ENCODE data around the gene IRF2.
"Not testable (repeated sequence)": the region's sequence is repeated elsewhere in the genome, so short reads cannot be mapped to it uniquely, and the experiment has no call there.

Gene IRF2

DNA sequence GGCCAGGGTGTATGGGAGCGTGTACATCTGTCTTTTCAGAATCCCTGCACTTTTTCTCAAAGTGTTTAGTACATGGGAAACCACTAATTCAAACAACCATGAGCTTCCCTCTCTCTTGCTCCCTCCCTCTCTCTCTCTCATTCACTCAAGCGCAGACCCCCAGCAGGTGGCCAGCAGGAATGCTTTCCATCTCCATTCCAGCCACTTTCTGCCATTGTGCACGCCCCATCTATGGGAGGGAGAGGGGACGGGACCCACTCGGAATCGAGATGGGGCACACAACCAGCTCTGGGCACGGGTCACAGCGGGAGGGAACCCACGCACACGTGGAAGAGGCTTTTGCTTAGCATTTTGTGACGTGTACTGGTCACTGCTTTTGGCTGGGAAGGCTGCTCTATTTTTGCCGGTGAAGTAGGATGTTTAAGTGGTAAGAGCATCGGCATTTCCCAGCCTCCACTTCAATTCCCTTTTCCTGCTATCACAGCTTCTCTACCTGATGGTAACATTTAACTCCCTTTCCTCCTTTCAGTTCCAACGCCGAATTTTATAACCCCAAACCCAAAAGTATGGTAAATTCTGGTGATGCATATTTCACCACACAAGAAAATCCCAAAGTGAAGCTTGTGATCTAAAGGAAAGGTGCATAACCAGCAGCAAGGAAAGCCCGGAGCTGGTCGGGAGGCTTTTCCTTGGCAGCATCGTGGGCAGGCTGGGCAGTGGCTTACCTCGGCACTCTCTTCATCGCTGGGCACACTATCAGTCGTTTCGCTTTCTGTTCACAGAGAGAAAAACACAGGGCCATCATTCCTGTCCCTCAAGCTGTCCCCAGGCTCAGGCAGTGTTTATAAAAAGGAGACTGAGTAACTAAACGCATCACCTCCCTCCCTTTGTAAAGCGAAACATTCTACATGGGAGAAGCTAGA lies 84.1 kb downstream of the IRF2 start:
- DNase-seq (ENCODE audit: low spot score) = no peak

DNA sequence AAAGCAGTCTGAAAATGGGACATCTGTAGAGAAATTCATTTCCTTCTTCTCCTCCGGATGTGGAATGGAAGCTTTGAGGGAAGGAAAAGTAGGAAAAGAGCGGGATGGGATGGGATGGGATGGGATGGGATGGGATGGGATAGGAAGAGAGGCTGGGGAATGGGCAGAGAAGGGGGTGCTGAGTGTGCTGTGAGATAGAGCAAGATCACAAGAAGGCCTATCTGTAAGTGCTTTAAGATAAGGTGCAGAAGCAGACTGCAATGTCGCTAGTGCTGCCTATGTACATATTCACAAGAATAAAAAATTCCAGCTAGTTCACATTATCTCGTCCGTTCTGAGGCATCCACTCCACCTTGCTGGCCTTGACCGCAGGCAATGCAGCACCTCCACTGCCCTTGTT lies 86.2 kb downstream of the IRF2 start:
- no peak for DNase-seq (ENCODE audit: low spot score)

DNA sequence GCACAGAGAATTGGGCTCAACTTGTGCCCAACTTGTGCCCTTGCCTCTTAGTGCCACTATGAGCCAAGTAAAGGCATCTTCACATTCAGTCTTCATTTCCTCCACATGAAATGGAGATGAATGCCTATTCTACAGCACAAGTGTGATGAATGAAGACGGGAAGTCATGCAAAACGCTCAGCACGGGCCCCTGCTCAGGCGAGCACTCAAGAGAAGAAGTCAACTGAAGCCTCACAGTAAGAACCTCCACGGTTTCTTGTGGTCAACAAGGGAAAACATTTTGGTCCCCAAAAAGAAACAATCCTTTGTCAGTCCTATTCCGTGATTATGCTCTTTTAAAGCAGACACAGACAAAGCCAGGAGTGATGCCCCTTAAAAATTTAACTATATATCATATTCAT lies 87.0 kb downstream of the IRF2 start:
- no peak for DNase-seq (ENCODE audit: low spot score)

DNA sequence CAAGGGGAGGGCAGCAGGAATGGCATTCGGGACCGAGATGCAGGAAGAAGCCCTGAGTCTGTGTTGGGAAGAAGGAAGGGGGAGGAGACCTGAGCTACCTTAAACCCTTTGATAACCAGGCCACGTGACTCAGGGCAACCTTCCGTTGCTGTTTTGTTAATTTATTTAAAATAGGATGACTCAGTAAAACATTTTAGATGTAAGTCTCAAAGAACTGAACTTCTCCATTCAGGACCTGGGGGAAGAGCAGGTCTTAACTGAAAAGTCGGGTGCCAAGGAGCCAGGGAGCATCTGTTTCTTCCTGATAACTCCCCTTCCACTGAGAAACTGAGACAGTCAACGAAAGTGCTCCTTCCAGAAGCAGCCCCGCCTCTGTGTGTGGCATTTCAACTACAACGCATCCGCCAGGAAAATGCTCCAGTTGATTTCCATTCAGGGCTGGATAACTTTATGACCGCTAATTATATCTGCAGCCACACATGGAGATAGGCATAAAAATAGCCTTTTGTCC lies 88.0 kb downstream of the IRF2 start:
- DNase-seq (ENCODE audit: low spot score) = peak; percentile 70

DNA sequence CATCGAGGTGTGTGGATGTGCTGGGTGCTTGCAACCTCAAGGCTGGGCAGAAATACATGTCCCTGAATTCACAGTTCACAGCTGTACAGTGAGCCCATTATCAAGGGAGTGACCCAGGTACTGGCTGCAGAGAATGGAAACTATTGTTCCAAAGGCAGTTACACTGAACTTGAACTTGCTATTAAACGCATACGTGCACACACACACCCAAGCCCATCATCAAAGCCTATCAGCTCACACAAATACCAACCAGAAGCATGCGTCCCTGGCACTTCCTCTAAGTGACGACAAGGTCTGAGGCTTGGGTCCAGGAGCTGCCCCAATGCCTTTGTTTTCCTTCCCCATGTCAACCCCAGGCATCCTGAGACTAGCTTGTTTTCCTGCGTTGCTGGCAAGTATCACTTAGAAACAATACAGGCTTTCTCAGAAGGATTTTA lies 88.6 kb downstream of the IRF2 start:
- DNase-seq (ENCODE audit: low spot score) = no peak

DNA sequence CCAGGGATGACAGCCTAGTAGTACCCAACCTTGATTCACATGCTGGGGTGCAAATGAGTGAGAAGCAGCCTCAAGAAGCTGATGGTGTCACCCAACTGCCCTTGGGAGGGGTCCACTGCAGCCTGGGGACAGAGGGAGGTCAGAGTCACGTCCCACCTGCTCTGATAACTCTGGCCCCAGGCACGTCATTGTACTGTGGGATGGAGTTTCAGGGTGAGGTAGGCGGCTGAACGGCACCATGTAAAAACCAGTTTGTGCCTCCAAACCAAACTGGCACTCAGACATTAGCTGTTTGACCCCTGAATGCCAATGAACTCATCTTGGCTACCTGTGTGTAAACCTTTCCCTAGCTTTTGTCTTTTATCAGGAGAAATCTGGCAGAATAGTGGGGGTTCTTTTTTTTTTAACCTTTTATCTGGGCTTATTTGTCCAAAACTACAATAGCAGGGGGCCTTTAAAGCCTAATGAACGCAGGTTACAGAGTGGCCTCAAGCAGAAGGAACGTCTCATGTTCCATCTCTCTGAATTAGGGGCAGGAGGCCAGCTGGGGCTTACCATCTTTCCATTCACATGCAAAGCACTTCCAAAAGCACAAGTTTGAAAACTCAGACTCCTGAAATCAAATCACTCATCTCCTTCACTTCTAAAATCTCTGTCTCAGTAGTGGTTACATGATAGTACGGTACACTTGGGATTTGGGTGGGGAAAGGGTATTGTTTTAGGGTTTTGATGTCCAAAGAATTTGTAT lies 89.4 kb downstream of the IRF2 start:
- no peak for DNase-seq (ENCODE audit: low spot score)

DNA sequence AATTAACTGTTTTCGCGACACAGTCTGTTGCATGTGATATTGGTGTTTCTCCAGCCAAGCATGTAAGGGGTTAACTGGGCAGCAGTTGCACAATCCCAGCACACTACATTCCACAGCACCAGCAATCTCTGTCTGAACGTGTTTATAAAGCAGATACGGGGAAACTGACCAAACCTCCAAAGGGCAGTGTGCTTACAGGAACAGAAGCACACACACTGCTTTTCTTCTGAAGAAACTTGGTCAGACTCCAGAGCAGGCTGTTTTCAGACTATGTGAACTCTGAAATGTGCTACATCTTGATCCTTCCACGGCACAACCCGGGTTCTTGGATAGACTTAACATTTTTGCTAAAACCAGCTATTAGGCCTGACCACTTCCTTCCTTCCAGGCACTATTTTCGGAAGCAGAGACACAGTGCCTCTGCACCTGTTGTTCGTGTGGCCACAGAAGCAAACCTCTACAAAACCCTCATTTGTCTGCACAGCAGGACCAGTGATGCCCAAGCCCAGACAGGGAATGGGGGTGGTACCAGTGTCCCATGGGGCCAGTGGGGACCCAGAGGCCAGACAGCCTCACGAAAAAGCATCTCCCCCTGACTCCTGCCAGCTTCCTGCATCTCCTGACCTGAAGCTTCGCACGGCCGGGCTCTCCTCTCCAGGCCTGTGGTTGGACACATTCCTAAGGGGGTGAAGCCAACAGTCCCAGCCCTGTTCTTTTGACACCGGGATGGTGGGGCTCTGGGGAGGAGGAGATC lies 90.1 kb downstream of the IRF2 start:
- no peak for DNase-seq (ENCODE audit: low spot score)

DNA sequence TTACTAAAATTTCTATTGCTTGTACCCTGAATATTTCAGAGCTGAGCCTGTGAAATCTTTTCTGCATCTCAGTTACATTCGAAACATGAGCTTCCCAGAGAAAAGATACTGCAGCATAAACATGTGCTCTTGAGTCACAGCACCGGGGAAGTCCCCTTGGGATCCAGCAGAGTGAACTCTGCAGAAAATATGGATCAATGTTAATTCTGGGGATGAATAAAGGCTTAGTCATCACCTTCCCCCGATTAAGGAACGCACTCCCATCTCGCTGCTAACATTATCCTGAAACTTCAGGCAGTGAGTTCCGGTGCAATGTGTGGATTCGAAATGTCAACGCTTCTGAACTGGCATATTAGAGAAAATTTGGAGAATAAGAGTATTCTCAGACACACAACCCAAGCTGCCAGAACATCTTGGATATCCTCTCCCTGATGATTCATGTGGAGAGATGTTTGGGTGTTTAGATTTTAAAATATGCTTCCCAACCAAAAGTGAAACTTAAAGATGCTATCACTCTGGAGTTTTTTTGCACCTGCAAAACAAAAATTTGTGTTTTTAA lies 90.8 kb downstream of the IRF2 start:
- no peak for DNase-seq (ENCODE audit: low spot score)

DNA sequence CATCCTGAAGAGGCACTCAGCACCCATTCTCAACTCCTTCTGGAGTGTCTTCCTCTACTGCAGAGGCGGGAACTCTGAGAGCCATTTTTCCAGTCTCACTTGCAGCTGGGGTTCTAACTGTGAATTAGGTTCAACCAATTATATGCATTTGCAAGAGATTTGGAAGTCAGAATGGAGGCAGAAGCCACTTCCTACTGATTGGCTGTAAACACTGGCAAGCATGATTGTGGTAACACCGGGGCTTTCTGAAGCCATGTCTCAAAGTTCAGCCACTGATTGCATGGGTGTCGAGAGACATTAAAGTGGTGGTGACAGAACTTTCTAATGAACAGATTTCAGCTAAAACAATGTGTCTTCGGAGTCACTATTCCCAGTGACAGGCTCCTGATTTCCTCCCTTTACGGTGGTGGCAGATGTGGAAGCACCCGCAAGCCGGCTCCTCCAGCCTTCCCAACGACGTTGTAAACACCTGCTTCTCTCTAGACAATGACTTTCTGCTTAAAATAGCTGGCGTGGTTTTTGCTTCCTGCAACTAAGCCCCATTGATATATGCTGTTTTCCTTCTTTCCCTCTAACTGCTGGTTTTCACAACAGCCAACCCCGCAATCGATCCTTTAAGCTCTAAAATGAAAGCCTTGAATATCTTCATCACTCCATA lies 92.0 kb downstream of the IRF2 start:
- no peak for DNase-seq (ENCODE audit: low spot score)

DNA sequence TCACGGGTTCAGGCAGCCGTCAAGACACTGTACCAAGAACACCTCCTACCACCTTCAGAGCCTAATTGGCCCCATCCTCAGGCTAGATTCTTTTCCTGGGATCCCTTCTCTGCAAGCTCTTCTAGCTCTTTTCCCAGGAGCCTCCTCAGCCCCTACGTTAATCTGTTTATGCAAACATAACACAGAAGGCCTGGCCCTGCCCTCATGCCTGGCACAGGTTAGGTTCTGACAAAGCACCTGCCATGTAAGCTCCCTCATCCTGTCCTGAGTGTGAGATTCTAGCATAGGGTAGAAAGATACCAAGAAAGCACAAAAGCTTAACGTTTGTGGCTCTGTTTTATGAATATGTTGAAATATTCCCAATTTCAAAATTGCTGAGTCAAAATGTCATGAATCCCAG lies 93.6 kb downstream of the IRF2 start:
- DNase-seq (ENCODE audit: low spot score) = no peak

DNA sequence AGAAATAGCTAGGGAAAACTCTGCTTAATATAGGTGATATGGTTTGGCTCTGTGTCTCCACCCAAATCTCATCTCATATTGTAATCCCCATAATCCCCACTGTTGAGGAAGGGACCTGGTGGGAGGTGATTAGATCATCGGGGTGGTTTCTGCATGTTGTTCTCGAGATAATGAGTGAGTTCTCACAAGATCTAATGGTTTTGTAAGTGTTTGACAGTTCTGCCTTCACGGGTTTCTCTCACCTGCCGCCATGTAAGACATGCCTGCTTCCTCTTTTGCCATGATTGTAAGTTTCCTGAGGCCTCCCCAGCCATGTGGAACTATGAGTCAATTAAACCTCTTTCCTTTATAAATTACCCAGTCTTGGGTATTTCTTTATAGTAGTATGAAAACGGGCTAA lies 94.1 kb downstream of the IRF2 start:
- not testable (repeated sequence) for DNase-seq (ENCODE audit: low spot score)

DNA sequence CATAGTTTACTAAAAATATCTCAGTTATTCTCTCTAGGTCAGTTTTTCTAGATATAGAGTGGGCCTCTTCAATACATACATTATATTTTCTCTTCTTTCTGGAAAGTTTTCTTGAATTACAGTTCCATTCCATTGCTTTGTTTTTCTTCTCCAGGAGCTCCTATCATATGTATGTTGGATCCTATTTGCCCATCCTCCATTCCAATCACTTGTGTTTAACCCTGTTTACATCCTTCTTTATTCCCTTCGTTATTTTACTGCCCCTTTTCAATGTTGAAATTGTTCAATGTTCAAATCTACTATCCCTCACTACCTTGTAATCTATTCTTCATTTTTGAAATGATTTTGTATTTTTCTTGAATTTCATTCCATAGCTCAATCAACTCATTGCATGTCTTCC lies 97.4 kb downstream of the IRF2 start:
- DNase-seq (ENCODE audit: low spot score) = no peak

DNA sequence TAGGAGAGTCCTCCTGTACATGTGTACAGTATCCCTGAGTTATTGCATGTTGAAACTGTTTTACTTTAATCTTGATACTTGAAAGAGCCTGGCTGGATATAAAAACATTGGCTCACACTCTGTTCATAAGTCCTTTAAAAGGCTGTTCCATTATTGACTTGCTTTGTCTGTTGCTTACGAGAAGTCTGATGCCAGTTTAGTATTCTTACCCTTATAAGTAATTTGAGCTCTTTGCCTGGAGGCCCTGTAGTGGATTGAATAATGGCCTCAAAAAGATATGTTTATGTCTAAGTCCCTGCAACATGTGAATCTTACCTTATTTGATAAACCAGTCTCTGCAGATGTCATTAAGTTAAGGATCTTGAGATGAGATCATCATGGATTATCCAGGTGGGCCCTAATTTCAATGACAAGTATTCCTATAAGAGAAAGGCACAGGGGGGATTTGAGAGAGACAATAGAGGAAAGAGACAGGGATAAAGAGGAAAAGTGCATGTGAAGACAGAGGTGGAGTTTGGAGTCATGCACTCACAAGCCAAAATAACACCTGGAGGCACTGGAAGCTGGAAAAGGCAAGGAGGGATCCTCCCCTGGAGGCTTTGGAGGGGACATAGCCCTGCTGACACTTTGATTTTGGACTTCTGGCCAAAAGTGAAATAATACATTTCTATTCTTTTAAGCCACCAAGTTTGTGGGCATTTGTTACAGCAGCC lies 98.1 kb downstream of the IRF2 start:
- DNase-seq (ENCODE audit: low spot score) = no peak

DNA sequence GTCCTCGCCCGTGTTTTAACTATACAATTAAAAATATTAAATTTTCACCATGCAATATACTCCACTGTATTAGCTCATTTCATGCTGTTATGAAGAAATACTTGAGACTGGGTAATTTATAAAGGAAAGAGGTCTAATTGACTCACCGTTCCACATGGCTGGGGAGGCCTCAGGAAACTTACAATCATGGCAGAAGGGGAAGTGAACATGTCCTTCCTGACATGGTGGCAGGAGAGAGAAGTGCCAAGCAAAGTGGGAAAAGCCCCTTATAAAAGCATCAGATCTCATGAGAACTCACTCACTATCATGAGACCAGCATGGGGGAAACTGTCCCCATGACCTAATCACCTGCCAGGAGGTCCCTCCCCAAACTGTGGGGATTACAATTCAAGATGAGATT lies 98.7 kb downstream of the IRF2 start:
- not testable (repeated sequence) for DNase-seq (ENCODE audit: low spot score)

DNA sequence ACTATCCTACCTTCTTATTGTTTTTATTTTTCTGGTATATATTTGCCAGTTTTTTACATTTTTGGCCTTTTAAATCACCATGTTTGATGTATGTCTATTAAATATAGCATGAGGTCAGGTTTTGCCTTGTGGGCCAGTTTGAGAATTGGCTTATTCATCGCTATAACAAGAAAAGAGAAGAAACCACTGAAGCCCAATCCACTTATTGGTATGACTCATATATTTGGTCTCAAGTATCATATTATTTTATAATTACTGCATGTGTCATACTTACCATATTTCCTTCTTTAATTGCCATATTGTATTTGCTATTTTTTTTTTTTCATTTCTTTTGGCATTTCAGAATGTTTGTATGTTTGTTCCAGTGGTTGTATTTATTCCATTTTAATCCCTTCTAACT lies 99.3 kb downstream of the IRF2 start:
- DNase-seq (ENCODE audit: low spot score) = no peak

DNA sequence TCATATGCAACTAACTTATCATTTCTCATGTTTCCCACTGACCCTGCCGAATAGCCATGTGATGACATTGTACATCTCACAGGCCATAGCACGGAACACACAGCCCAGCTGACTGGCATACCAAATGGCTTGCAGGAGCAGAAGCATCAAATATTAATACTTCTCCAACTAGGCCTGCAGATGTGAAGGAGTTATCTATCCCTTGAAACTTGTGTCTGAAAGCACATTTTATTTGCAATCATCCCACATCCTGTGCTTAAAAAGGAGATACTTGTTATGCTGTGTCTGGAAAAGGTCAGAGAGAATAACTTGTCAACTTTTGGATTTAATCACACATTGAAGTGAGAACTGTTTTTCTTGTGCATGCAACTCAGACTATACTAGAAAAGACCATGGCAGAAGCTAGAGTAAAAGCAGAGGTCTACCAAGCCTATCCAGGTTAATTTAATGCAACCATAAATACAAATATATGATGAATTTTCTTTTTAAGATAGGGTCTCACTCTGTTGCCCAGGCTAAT lies 100.4 kb downstream of the IRF2 start:
- DNase-seq (ENCODE audit: low spot score) = no peak

DNA sequence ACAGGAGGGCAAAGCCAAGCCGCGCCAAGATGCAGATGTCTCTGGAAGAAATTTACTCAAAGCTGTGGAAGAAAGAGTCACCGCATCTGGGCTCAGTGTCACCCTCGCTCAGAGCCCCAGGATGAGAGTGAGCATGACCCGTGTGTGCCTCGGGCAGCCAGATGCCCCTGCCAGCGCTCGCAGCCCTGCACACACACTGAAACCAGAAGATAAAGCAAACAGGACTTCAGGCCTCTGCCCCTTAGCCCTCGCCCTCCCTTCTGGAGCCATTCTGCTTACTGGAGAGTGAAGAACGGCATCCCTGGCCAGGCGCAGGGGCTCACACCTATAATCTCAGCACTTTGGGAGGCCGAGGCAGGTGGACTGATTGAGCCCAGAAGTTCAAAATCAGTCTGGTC lies 103.0 kb downstream of the IRF2 start:
- no peak for DNase-seq (ENCODE audit: low spot score)

DNA sequence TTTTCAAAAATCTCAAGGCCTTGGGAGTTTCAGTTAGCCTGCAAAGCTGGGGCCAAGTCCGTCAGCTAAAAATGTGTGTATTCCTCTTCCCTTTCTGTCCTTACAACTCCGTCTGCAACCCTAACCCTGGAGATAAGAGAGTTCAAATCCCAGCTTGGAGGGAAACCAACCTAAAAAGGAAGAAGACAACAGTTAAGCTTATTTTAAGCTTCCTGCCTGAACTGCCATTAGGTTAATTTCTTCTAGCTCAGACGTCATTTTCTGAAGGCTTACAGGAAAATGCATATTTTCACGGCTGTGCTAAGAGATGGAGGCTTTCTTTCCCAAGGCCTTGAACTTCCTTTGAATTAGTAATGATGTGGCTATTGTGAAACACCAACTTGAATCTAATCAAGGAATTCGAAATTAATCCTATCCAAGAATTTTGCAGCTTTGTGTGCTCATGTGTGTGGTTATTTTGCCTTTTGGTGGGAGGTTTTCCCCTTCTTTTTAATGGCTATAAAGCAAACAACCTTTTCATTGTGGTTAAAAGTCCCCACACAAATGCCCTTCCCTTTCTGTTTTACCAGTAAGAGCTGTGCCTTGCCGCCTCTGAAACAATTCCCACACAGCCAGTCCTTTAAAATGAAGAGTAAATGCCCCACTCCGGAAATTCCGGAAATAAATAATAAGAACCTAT lies 103.5 kb downstream of the IRF2 start:
- no peak for DNase-seq (ENCODE audit: low spot score)

DNA sequence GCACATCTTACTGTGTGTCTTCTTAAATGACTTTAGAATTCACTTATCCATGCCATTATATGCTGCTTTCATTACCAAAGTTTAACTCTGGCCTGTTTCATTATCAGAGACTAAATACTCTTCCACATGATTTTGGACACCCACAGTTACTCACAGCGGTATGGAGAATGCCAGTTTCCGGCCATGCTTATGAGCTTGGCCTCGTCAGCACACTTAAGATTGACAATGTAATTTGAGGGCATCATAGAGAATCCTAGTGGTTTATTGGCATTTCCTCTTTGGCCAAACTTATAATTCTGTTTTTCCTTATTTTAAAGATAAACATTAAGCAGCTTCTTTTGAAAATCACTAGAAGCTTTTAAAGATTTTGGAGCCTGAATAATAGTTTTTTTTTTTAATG lies 104.5 kb downstream of the IRF2 start:
- no peak for DNase-seq (ENCODE audit: low spot score)

DNA sequence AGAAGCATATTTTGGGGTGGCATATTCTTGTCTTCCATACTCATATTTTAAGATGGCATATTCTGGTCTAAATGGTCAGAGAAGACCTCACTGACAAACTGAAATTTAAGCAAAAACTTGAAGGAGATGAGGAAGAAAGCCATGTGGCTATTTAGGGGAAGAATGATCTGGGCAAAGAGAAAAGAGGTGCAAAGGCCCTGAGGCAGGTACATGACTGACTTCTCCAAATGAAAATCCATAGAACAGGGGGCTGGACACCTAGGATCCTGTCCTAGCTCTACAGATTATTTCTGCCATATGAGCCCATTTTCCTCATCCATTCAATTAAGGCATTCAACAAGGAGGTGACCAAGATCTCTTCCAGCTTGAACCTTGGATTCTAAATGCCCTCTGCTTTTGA lies 105.6 kb downstream of the IRF2 start:
- DNase-seq (ENCODE audit: low spot score) = no peak
